Upper lobe of right lung (tissue), 1 donor: Measurements from ENCODE around the gene CARS2. TPM values are rescaled to one million over a fixed set of nuclear protein-coding genes. Genes with fewer than 3 reads are reported as not detected.

ENCODE experiments used
- ATAC-seq: fragments of 200-7000 bp; cut with Tn5 transposase; one replicate; pipeline ENCODE4 v1.9.1; 2020; ENCODE audit warnings: mild to moderate bottlenecking, moderate library complexity
- DNase-seq: peaks from one replicate; pipeline ENCODE4 v3.0.0-alpha.2; 2020
- H3K27ac ChIP-seq: fragments of 200-600 bp; one replicate; pipeline ENCODE4 v1.8.0; 2022
- H3K27me3 ChIP-seq: fragments of 200-600 bp; one replicate; pipeline ENCODE4 v1.8.0; 2022; ENCODE audit warnings: mild to moderate bottlenecking
- H3K36me3 ChIP-seq: fragments of 200-600 bp; one replicate; pipeline ENCODE4 v1.8.0; 2022
- H3K4me1 ChIP-seq: fragments of 200-600 bp; one replicate; pipeline ENCODE4 v1.8.0; 2022
- H3K4me3 ChIP-seq: fragments of 200-600 bp; one replicate; pipeline ENCODE4 v1.8.0; 2022; ENCODE audit warnings: mild to moderate bottlenecking
- H3K9me3 ChIP-seq: fragments of 200-600 bp; one replicate; pipeline ENCODE4 v1.8.0; 2022
- CTCF ChIP-seq: fragments of 200-600 bp; IDR thresholded peaks from one replicate; pipeline ENCODE4 v1.8.0; 2022; ENCODE audit warnings: antibody characterized with exemption
- intact Hi-C: fragments of 100-400 bp; cut with DNase I; formaldehyde crosslinking; loops from one replicate; pipeline ENCODE4 v1.11.0; 2022
- total RNA-seq: library from RNA; stranded (reverse); fragmentation: NEBNext Ultra II Directional; extraction: Animal tissue kit (Norgen Biotek cat#: 25700); gene quantifications from one replicate; pipeline ENCODE4 v1.2.1, GENCODE V29; 2021
- donor health status: DM: no; HTN: yes; CAD: no; lungs with severe emphysema.

Gene CARS2
- total RNA-seq, 1 donor from 2014 or later: 69.5 TPM

- no peaks in the 10 kb centered on the region for H3K4me1 ChIP-seq
- H3K27ac ChIP-seq: no peak overlapping the region
- H3K27me3 ChIP-seq: no peaks in the 10 kb centered on the region
- DNase-seq (no peak), ATAC-seq (no peak)
- H3K4me3 ChIP-seq: no peak overlapping the region
- no peaks in the 10 kb centered on the region for H3K9me3 ChIP-seq
- intact Hi-C loops: no loop called here
- no peak for TF ChIP-seq CTCF
- no peaks in the 10 kb centered on the region for H3K36me3 ChIP-seq
These were observed 105.6 kb downstream of the CARS2 start for GRCh38 chr13:110600261-110600819.

- no peak for TF ChIP-seq CTCF
- ATAC-seq: no peak
- intact Hi-C loops: no loop called here
- Histone ChIP-seq H3K9me3 (no peaks in the 10 kb centered on the region), H3K27me3 (no peaks in the 10 kb centered on the region), H3K36me3 (no peaks in the 10 kb centered on the region), H3K4me3 (no peak overlapping the region), H3K27ac (no peak overlapping the region), H3K4me1 (no peaks in the 10 kb centered on the region)
- DNase-seq: no peak
These were observed 108.8 kb downstream of the CARS2 start for GRCh38 chr13:110597041-110597689.

- DNase-seq (no peak), ATAC-seq (peak; percentile 92)
- Histone ChIP-seq H3K27me3 (no peaks in the 10 kb centered on the region), H3K4me3 (no peak overlapping the region), H3K4me1 (no peaks in the 10 kb centered on the region), H3K27ac (no peak overlapping the region), H3K36me3 (no peaks in the 10 kb centered on the region), H3K9me3 (no peaks in the 10 kb centered on the region)
- intact Hi-C loops: no loop called here
- peak; percentile 69 for TF ChIP-seq CTCF
These were observed 112.3 kb downstream of the CARS2 start for GRCh38 chr13:110593430-110594130.

GRCh38 chr13:110592665-110593064 is 113.3 kb downstream of the CARS2 start:
- ATAC-seq (no peak), DNase-seq (no peak)
- no peaks in the 10 kb centered on the region for H3K9me3 ChIP-seq
- intact Hi-C loops: no loop called here
- no peak for TF ChIP-seq CTCF
- no peak overlapping the region for H3K27ac ChIP-seq
- H3K36me3 ChIP-seq: no peaks in the 10 kb centered on the region
- H3K4me3 ChIP-seq: no peak overlapping the region
- no peaks in the 10 kb centered on the region for H3K4me1 ChIP-seq
- H3K27me3 ChIP-seq: no peaks in the 10 kb centered on the region

Other genes starting within 250 kb of the CARS2 start
- gene RAB20, start 144.4 kb downstream of the CARS2 start, total RNA-seq: 52.4 TPM
- gene NAXD, start 90.6 kb downstream of the CARS2 start, total RNA-seq: 32.2 TPM
- 13.2 TPM for gene ING1, start 7.6 kb upstream of the CARS2 start, total RNA-seq
- 134 TPM for gene ANKRD10, start 209.0 kb upstream of the CARS2 start, total RNA-seq